Endothelial cell of umbilical vein (primary cell): Measurements from ENCODE around the gene ABCA1. TPM values are rescaled to one million over a fixed set of nuclear protein-coding genes. Genes with fewer than 3 reads are reported as not detected.

Experiments
- BruUV-seq: library from RNA; stranded (reverse); fragments of 400-500 nt; replicated peaks from 2 replicates; lab custom pipeline; 2021; lab: Mats Ljungman, UMichigan
- CTCF ChIA-PET: fragments of 300-600, 350-600 bp; sonication (Branson Sonifier 250); formaldehyde crosslinking; loops from one replicate; lab custom pipeline; 2021; ENCODE audit warnings: antibody characterized with exemption, inconsistent platforms; lab: Charles Lee
- POLR2A ChIA-PET: fragments of 300-600, 350-600 bp; sonication (Branson Sonifier 250); formaldehyde crosslinking; loops from one replicate; lab custom pipeline; 2021; ENCODE audit warnings: antibody characterized with exemption, inconsistent platforms; lab: Charles Lee
- DNase-seq: peaks from one replicate; pipeline ENCODE4 v3.0.0-alpha.2; 2011; ENCODE audit warnings: low read depth, low spot score
- FAIRE-seq: peaks from 2 replicates; lab custom pipeline; 2011; peaks lifted over from hg19 to GRCh38; lab: Jason Lieb, UNC
- H2AFZ ChIP-seq: 2 replicates; pipeline ENCODE4 v1.6.0; 2012; ENCODE audit warnings: low read depth, low read length, control low read depth, inconsistent platforms
- H3K27ac ChIP-seq: 2 replicates; pipeline ENCODE4 v1.5.1; 2011; ENCODE audit warnings: low read depth, mild to moderate bottlenecking, control low read depth, low read length, moderate library complexity; ENCODE audit not compliant: insufficient read depth
- H3K27me3 ChIP-seq, 2 experiments: 2 replicates each; pipeline versions ENCODE4 v1.6.0 to v1.6.1; 2011; ENCODE audit warnings: low read length in 2 of 2, mixed read lengths in 1 of 2; ENCODE audit not compliant: control insufficient read depth in 2 of 2, insufficient read depth in 2 of 2
- H3K36me3 ChIP-seq, 2 experiments: 2 replicates in 1 of 2; 3 replicates in 1 of 2; pipeline ENCODE4 v1.5.1; 2011; ENCODE audit warnings: low read length in 2 of 2, mild to moderate bottlenecking in 1 of 2, moderate library complexity in 1 of 2; ENCODE audit not compliant: control insufficient read depth in 2 of 2, insufficient read depth in 2 of 2; ENCODE audit errors: extremely low read depth in 1 of 2
- H3K4me1 ChIP-seq: 3 replicates; pipeline ENCODE4 v1.5.1; 2011; ENCODE audit warnings: mild to moderate bottlenecking, low read length; ENCODE audit not compliant: control insufficient read depth, insufficient read depth; ENCODE audit errors: extremely low read depth
- H3K4me2 ChIP-seq: 2 replicates; pipeline ENCODE4 v1.6.1; 2011; ENCODE audit warnings: low read length, control low read depth, mixed read lengths; ENCODE audit not compliant: insufficient read depth
- H3K4me3 ChIP-seq, 3 experiments: fragments of 200-600 bp in 1 of 3; sonication (generic), shearing (Covaris generic) in 1 of 3; replicated peaks in 1 of 3; 2 replicates each; pipeline ENCODE4 v1.5.1; 2011 to 2016; ENCODE audit warnings: control low read depth in 3 of 3, low read length in 3 of 3, mild to moderate bottlenecking in 2 of 3, inconsistent platforms in 1 of 3, low read depth in 1 of 3, moderate library complexity in 1 of 3; ENCODE audit not compliant: insufficient read depth in 1 of 3
- H3K79me2 ChIP-seq: 2 replicates; pipeline ENCODE4 v1.6.0; 2012; ENCODE audit warnings: low read length, inconsistent platforms; ENCODE audit not compliant: control insufficient read depth, insufficient read depth
- H3K9ac ChIP-seq: replicated peaks from 2 replicates; pipeline ENCODE3; 2011; ENCODE audit warnings: low read length, control low read depth; ENCODE audit not compliant: insufficient read depth; ENCODE audit errors: extremely low read depth
- H3K9me1 ChIP-seq: replicated peaks from 3 replicates; pipeline ENCODE4 v1.6.0; 2011; ENCODE audit warnings: mild to moderate bottlenecking, low read length; ENCODE audit not compliant: control insufficient read depth, insufficient read depth; ENCODE audit errors: extremely low read depth
- H3K9me3 ChIP-seq: replicated peaks from 2 replicates; pipeline ENCODE4 v1.5.1; 2012; ENCODE audit warnings: low read length, inconsistent platforms; ENCODE audit not compliant: control insufficient read depth, insufficient read depth
- H4K20me1 ChIP-seq: replicated peaks from 2 replicates; pipeline ENCODE3; 2011; ENCODE audit warnings: mild to moderate bottlenecking, low read length; ENCODE audit not compliant: control insufficient read depth, insufficient read depth; ENCODE audit errors: extremely low read depth
- EZH2 ChIP-seq: IDR thresholded peaks from 2 replicates; pipeline ENCODE4 v1.6.1; 2012; ENCODE audit warnings: borderline replicate concordance, low read depth, mild to moderate bottlenecking, moderate library complexity, low read length, inconsistent platforms; ENCODE audit not compliant: severe bottlenecking
- GATA2 ChIP-seq: IDR thresholded peaks from 2 replicates; pipeline ENCODE4 v1.7.0; 2011; ENCODE audit warnings: low read depth, mild to moderate bottlenecking, moderate library complexity, mixed read lengths, low read length; ENCODE audit not compliant: insufficient read length, insufficient read depth
- JUN ChIP-seq: IDR thresholded peaks from 2 replicates; pipeline ENCODE4 v1.6.1; 2011; ENCODE audit warnings: borderline replicate concordance, low read depth; ENCODE audit not compliant: insufficient read length, insufficient read depth
- MYC ChIP-seq: IDR thresholded peaks from one replicate; pipeline ENCODE4 v1.6.1; 2011; ENCODE audit warnings: mild to moderate bottlenecking, low read depth, low read length
- POLR2A ChIP-seq: IDR thresholded peaks from 2 replicates; pipeline ENCODE4 v1.6.1; 2012; ENCODE audit warnings: low read depth, mild to moderate bottlenecking, control low read depth, low read length
- POLR2AphosphoS5 ChIP-seq: IDR thresholded peaks from 2 replicates; pipeline ENCODE4 v1.6.1; 2012; ENCODE audit warnings: low read depth, mild to moderate bottlenecking, control low read depth, low read length, moderate library complexity; ENCODE audit not compliant: insufficient read depth
- dilution Hi-C: fragments of 300-500 bp; cut with MboI; formaldehyde crosslinking; loops from one replicate; pipeline ENCODE4 v1.15.0; 2019; ENCODE audit warnings: low sequenced_read_pairs; ENCODE audit not compliant: extremely low pct_ligation_motif_present
- intact Hi-C: fragments of 100-400 bp; cut with micrococcal nuclease; formaldehyde crosslinking; loops from one replicate; pipeline ENCODE4 v1.10.0; 2022
- polyA plus RNA-seq, 4 experiments: library from polyadenylated mRNA; depleted of rRNA in 3 of 4; stranded (reverse) in 3 of 4; unstranded in 1 of 4; fragments of >200 nt; gene quantifications; 2 replicates each; pipeline versions ENCODE4 v1.2.1 to v1.2.3, GENCODE V29; 2011 to 2012; ENCODE audit warnings: missing spikeins in 1 of 4
- total RNA-seq: library from RNA; stranded (reverse); gene quantifications from 2 replicates; pipeline ENCODE4 v1.2.3, GENCODE V29; 2021
- TF ChIP-seq, protein P1 (sequence below): IDR thresholded peaks from 2 replicates; pipeline ENCODE4 v1.6.1; 2011; ENCODE audit not compliant: insufficient read depth, insufficient read length
- TF ChIP-seq, protein P2 (sequence below), 2 donors: IDR thresholded peaks; 1 replicate in 1 of 2; 2 replicates in 1 of 2; pipeline ENCODE4 v1.5.1; 2011; ENCODE audit warnings: low read length in 2 of 2, mild to moderate bottlenecking in 2 of 2, moderate library complexity in 2 of 2, control low read depth in 1 of 2, inconsistent platforms in 1 of 2, low read depth in 1 of 2; ENCODE audit not compliant: insufficient read depth in 1 of 2; ENCODE audit errors: extremely low read depth in 1 of 2

The ABCA1 gene
- total and polyA plus RNA-seq, 2 donors (not counting 3 experiments of a cell fraction or from before 2014, with no cell fraction given), result 2.4 to 9.8 TPM

DNA sequence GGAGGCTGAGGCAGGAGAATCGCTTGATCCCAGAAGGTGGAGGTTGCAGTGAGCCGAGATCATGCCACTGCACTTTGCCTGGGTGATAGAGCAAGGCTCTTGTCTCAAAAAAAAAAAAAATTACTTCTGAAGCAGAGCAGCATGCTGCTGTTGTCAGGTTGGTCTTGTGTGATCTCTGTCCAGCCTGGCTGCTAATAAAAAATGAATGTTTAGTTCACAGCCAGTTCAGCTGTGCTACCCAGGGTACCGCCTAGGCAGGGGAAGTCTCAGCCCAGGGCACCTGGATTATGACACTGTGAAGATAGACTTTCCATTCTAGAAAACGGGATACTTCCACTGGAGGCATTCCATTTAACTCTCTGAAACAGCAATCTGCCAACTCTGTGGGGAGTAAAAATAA, 23.5 kb upstream of the ABCA1 start:
- DNase-seq (no peak), FAIRE-seq (no peak)
- intact Hi-C loops (no loop called here), dilution Hi-C loops (no loop called here)
- Histone ChIP-seq H2AFZ (no peak overlapping the region), H3K9me1 (no peaks in the 10 kb centered on the region), H3K79me2 (no peaks in the 10 kb centered on the region), H3K9me3 (no peaks in the 10 kb centered on the region), H3K36me3 (no peaks in the 10 kb centered on the region), H3K4me2 (no peak overlapping the region), H3K9ac (no peak overlapping the region), H3K27ac (no peak overlapping the region), H3K27me3 (no peaks in the 10 kb centered on the region), H3K4me3 (no peak overlapping the region), H4K20me1 (no peaks in the 10 kb centered on the region), H3K4me1 (no peaks in the 10 kb centered on the region)
- BruUV-seq, result no TSS peak
- TF ChIP-seq POLR2A (no peak), MYC (no peak), GATA2 (no peak), EZH2 (no peak), JUN (no peak), POLR2AphosphoS5 (no peak)
- TF ChIP-seq, protein P1, sequence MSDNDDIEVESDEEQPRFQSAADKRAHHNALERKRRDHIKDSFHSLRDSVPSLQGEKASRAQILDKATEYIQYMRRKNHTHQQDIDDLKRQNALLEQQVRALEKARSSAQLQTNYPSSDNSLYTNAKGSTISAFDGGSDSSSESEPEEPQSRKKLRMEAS, result no peak
- TF ChIP-seq, protein P2, sequence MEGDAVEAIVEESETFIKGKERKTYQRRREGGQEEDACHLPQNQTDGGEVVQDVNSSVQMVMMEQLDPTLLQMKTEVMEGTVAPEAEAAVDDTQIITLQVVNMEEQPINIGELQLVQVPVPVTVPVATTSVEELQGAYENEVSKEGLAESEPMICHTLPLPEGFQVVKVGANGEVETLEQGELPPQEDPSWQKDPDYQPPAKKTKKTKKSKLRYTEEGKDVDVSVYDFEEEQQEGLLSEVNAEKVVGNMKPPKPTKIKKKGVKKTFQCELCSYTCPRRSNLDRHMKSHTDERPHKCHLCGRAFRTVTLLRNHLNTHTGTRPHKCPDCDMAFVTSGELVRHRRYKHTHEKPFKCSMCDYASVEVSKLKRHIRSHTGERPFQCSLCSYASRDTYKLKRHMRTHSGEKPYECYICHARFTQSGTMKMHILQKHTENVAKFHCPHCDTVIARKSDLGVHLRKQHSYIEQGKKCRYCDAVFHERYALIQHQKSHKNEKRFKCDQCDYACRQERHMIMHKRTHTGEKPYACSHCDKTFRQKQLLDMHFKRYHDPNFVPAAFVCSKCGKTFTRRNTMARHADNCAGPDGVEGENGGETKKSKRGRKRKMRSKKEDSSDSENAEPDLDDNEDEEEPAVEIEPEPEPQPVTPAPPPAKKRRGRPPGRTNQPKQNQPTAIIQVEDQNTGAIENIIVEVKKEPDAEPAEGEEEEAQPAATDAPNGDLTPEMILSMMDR (IDR thresholded peaks at IDR 0.05; ENCODE audit: extremely low read depth in 1 of 2, insufficient read depth in 1 of 2, low read depth in 1 of 2, low read length in 2 of 2), result no peak
- ChIA-PET CTCF (no interaction called here), POLR2A (no interaction called here)
